IPS-11a (cell line): Measurements from ENCODE around the gene POU4F1.
A peak's percentile ranks its signal among the peaks of the same experiment; 100 is the strongest.

ENCODE experiments used
- H3K4me3 ChIP-seq: one replicate; pipeline ENCODE4 v1.5.1; 2013; ENCODE audit warnings: low read depth, low read length, control low read depth

POU4F1 gene

GRCh38 chr13:78593652-78594455, 9.5 kb downstream of the POU4F1 start:
- H3K4me3 ChIP-seq, result peak overlapping the region; percentile 25

GRCh38 chr13:78593129-78593528, 10.2 kb downstream of the POU4F1 start:
- H3K4me3 ChIP-seq, result no peak overlapping the region

- H3K4me3 ChIP-seq, result no peak overlapping the region
These were observed 10.8 kb downstream of the POU4F1 start for GRCh38 chr13:78592584-78592983.

GRCh38 chr13:78589206-78589605, 14.1 kb downstream of the POU4F1 start:
- H3K4me3 ChIP-seq, result no peak overlapping the region

- no peak overlapping the region for H3K4me3 ChIP-seq
These were observed 16.0 kb downstream of the POU4F1 start for GRCh38 chr13:78587395-78587794.

GRCh38 chr13:78586706-78587105, 16.6 kb downstream of the POU4F1 start:
- no peak overlapping the region for H3K4me3 ChIP-seq

- H3K4me3 ChIP-seq, result no peak overlapping the region
These were observed 27.1 kb downstream of the POU4F1 start for GRCh38 chr13:78576261-78576660.

- H3K4me3 ChIP-seq, result no peak overlapping the region
These were observed 30.9 kb downstream of the POU4F1 start for GRCh38 chr13:78572459-78572858.

- H3K4me3 ChIP-seq, result no peak overlapping the region
These were observed 34.3 kb downstream of the POU4F1 start for GRCh38 chr13:78569029-78569428.

GRCh38 chr13:78566631-78567030, 36.7 kb downstream of the POU4F1 start:
- H3K4me3 ChIP-seq, result no peak overlapping the region

- H3K4me3 ChIP-seq, result no peak overlapping the region
These were observed 41.0 kb downstream of the POU4F1 start for GRCh38 chr13:78562237-78562889.
